SK-N-SH treated with all-trans-retinoic acid at 6 μM for 48 hours (cell line): ENCODE results near the gene KCNK17.

Experiments
- ATAC-seq: fragments of 200-7000 bp; cut with Tn5 transposase; 3 replicates; pipeline ENCODE4 v1.9.1; 2020; ENCODE audit warnings: mild to moderate bottlenecking, moderate library complexity
- ARNTL ChIP-seq: fragments of 450-650 bp; formaldehyde crosslinking; IDR thresholded peaks from 2 replicates; pipeline ENCODE4 v1.5.0; 2020; ENCODE audit warnings: low read depth, mild to moderate bottlenecking, moderate library complexity, borderline replicate concordance
- BACH2 ChIP-seq: fragments of 250-450 bp; sonication (Bioruptor Pico); IDR thresholded peaks from 2 replicates; pipeline ENCODE4 v1.9.0; 2021; ENCODE audit warnings: mild to moderate bottlenecking, borderline replicate concordance
- CSDC2 ChIP-seq: fragments of 250-450 bp; sonication (Bioruptor Pico); IDR thresholded peaks from 2 replicates; pipeline ENCODE4 v1.5.0; 2020; ENCODE audit warnings: mild to moderate bottlenecking, moderate library complexity
- CSRNP3 ChIP-seq: fragments of 250-450 bp; sonication (Bioruptor Pico); IDR thresholded peaks from 2 replicates; pipeline ENCODE4 v1.5.1; 2021; ENCODE audit warnings: mild to moderate bottlenecking, moderate library complexity
- ESRRG ChIP-seq: fragments of 250-450 bp; sonication (Bioruptor Pico); IDR thresholded peaks from 2 replicates; pipeline ENCODE4 v1.6.1; 2021; ENCODE audit warnings: mild to moderate bottlenecking
- GLIS3 ChIP-seq: fragments of 250-450 bp; sonication (Bioruptor Pico); IDR thresholded peaks from 2 replicates; pipeline ENCODE4 v1.5.0; 2020; ENCODE audit warnings: mild to moderate bottlenecking, moderate library complexity
- ISL1 ChIP-seq: fragments of 250-450 bp; sonication (Bioruptor Pico); IDR thresholded peaks from 2 replicates; pipeline ENCODE4 v2.1.2; 2022; ENCODE audit warnings: mild to moderate bottlenecking, moderate library complexity
- OSR1 ChIP-seq: fragments of 250-450 bp; sonication (Bioruptor Pico); IDR thresholded peaks from 2 replicates; pipeline ENCODE4 v1.8.0; 2022; ENCODE audit warnings: moderate library complexity, mild to moderate bottlenecking, inconsistent platforms
- PPARA ChIP-seq: fragments of 250-450 bp; sonication (Bioruptor Pico); IDR thresholded peaks from 2 replicates; pipeline ENCODE4 v1.5.0; 2020; ENCODE audit warnings: mild to moderate bottlenecking, borderline replicate concordance
- RARB ChIP-seq: fragments of 250-450 bp; sonication (Bioruptor Pico); IDR thresholded peaks from 2 replicates; pipeline ENCODE4 v1.8.0; 2021; ENCODE audit warnings: mild to moderate bottlenecking, moderate library complexity
- SNAI2 ChIP-seq: fragments of 250-450 bp; sonication (Bioruptor Pico); IDR thresholded peaks from 2 replicates; pipeline ENCODE4 v1.5.0; 2020; ENCODE audit warnings: mild to moderate bottlenecking, moderate library complexity
- TCF4 ChIP-seq: fragments of 250-450 bp; sonication (Bioruptor Pico); IDR thresholded peaks from 2 replicates; pipeline ENCODE4 v1.8.0; 2021; ENCODE audit warnings: mild to moderate bottlenecking, moderate library complexity, borderline replicate concordance
- TOX ChIP-seq: fragments of 250-450 bp; sonication (Bioruptor Pico); IDR thresholded peaks from 2 replicates; pipeline ENCODE4 v1.8.0; 2021; ENCODE audit warnings: mild to moderate bottlenecking, moderate library complexity, borderline replicate concordance
- ZC3H10 ChIP-seq: fragments of 250-450 bp; sonication (Bioruptor Pico); IDR thresholded peaks from 2 replicates; pipeline ENCODE4 v1.5.1; 2021; ENCODE audit warnings: mild to moderate bottlenecking, moderate library complexity
- ZFP3 ChIP-seq: fragments of 250-450 bp; sonication (Bioruptor Pico); IDR thresholded peaks from 2 replicates; pipeline ENCODE4 v1.5.0; 2020; ENCODE audit warnings: mild to moderate bottlenecking, moderate library complexity
- ZFP30 ChIP-seq: fragments of 450-650 bp; formaldehyde crosslinking; IDR thresholded peaks from 2 replicates; pipeline ENCODE4 v1.5.0; 2022; ENCODE audit warnings: mild to moderate bottlenecking, moderate library complexity
- ZNF565 ChIP-seq: fragments of 450-650 bp; formaldehyde crosslinking; conservative IDR thresholded peaks from 2 replicates; pipeline ENCODE4 v1.5.0; 2020; ENCODE audit warnings: low read depth, mild to moderate bottlenecking, moderate library complexity
- ZNF70 ChIP-seq: fragments of 450-650 bp; formaldehyde crosslinking; IDR thresholded peaks from 2 replicates; pipeline ENCODE4 v1.5.0; 2020; ENCODE audit warnings: mild to moderate bottlenecking, moderate library complexity
- ZNF8 ChIP-seq: fragments of 450-650 bp; formaldehyde crosslinking; IDR thresholded peaks from 2 replicates; pipeline ENCODE4 v1.5.0; 2020; ENCODE audit warnings: mild to moderate bottlenecking, moderate library complexity
- TF ChIP-seq, protein P1 (sequence below): fragments of 250-450 bp; sonication (Bioruptor Pico); IDR thresholded peaks from 2 replicates; pipeline ENCODE4 v1.5.0; 2020; ENCODE audit warnings: mild to moderate bottlenecking, moderate library complexity
- TF ChIP-seq, protein P2 (sequence below): fragments of 250-450 bp; sonication (Bioruptor Pico); IDR thresholded peaks from 2 replicates; pipeline ENCODE4 v1.8.0; 2021; ENCODE audit warnings: low read depth, mild to moderate bottlenecking, moderate library complexity, borderline replicate concordance

The KCNK17 gene

DNA sequence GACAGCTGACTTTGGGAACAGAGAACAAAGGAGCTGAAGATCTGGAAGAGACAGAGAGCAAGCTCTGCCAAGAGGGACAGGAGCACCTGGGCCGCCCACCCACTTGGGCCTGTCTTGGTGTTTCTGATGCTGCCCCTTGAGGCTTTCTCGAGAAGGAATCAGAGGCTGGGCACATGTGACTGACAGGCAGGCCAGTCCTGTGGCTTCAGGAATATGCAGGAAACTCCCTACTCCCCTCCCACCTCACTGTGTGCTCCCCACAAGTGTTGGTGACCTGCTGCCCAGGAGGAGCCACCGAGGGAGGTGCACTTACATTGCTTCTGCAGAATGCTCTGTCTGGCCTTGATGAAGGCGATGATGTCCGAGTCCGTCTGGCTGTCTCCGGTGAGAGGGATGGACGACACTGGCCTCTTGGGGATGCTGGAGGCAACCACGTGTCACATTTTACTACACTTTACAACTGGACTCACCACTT lies 29.2 kb upstream of the KCNK17 start:
- no peak for ATAC-seq
- TF ChIP-seq BACH2 (CRISPR knock-in tag) (no peak), CSRNP3 (CRISPR knock-in tag) (no peak), ZNF8 (CRISPR knock-in tag) (no peak), ZFP3 (CRISPR knock-in tag) (no peak), ISL1 (no peak), PPARA (no peak), ZFP30 (CRISPR knock-in tag) (no peak), ZNF70 (no peak), GLIS3 (CRISPR knock-in tag) (no peak)
- TF ChIP-seq, protein P1, sequence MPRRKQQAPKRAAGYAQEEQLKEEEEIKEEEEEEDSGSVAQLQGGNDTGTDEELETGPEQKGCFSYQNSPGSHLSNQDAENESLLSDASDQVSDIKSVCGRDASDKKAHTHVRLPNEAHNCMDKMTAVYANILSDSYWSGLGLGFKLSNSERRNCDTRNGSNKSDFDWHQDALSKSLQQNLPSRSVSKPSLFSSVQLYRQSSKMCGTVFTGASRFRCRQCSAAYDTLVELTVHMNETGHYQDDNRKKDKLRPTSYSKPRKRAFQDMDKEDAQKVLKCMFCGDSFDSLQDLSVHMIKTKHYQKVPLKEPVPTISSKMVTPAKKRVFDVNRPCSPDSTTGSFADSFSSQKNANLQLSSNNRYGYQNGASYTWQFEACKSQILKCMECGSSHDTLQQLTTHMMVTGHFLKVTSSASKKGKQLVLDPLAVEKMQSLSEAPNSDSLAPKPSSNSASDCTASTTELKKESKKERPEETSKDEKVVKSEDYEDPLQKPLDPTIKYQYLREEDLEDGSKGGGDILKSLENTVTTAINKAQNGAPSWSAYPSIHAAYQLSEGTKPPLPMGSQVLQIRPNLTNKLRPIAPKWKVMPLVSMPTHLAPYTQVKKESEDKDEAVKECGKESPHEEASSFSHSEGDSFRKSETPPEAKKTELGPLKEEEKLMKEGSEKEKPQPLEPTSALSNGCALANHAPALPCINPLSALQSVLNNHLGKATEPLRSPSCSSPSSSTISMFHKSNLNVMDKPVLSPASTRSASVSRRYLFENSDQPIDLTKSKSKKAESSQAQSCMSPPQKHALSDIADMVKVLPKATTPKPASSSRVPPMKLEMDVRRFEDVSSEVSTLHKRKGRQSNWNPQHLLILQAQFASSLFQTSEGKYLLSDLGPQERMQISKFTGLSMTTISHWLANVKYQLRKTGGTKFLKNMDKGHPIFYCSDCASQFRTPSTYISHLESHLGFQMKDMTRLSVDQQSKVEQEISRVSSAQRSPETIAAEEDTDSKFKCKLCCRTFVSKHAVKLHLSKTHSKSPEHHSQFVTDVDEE (CRISPR knock-in tag) = no peak

- no peak for ATAC-seq
- TF ChIP-seq, protein P2, sequence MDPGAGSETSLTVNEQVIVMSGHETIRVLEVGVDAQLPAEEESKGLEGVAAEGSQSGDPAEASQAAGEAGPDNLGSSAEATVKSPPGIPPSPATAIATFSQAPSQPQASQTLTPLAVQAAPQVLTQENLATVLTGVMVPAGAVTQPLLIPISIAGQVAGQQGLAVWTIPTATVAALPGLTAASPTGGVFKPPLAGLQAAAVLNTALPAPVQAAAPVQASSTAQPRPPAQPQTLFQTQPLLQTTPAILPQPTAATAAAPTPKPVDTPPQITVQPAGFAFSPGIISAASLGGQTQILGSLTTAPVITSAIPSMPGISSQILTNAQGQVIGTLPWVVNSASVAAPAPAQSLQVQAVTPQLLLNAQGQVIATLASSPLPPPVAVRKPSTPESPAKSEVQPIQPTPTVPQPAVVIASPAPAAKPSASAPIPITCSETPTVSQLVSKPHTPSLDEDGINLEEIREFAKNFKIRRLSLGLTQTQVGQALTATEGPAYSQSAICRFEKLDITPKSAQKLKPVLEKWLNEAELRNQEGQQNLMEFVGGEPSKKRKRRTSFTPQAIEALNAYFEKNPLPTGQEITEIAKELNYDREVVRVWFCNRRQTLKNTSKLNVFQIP (CRISPR knock-in tag) = no peak
- TF ChIP-seq ISL1 (no peak), SNAI2 (CRISPR knock-in tag) (no peak), ESRRG (CRISPR knock-in tag) (no peak), ZC3H10 (CRISPR knock-in tag) (no peak), CSRNP3 (CRISPR knock-in tag) (no peak), CSDC2 (CRISPR knock-in tag) (no peak)
- TF ChIP-seq, all 23 proteins: peak for 0
Measured at GRCh38 chr6:39342692-39343395, 28.6 kb upstream of the KCNK17 start.

GRCh38 chr6:39341937-39342336 lies 27.7 kb upstream of the KCNK17 start:
- no peak for TF ChIP-seq RARB
- no peak for TF ChIP-seq CSRNP3 (CRISPR knock-in tag)
- no peak for ATAC-seq

DNA sequence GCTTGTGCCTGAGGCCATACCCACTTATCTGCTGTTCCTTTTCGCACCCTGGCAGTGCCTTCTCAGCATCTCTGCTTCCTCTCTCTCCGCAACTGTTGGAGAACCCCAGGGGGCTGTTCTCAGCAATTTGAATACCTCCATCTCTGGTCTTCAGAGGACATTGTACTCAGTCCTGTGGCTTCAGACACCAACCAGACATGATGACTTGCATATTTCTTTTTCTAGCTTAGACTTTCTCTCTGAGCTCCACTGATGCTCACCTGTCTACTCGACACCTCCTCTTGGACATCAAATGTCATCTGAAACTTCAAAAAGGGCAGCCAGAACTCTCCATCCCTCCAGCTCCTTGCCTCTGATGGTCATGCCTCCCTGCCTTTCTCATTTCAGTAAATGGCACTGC lies 27.1 kb upstream of the KCNK17 start:
- no peak for ATAC-seq
- no peak for TF ChIP-seq RARB
- no peak for TF ChIP-seq PPARA
- TF ChIP-seq BACH2 (CRISPR knock-in tag) = no peak
- TF ChIP-seq SNAI2 (CRISPR knock-in tag) = no peak
- no peak for TF ChIP-seq ZNF8 (CRISPR knock-in tag)
- no peak for TF ChIP-seq CSDC2 (CRISPR knock-in tag)
- TF ChIP-seq, protein P1 (CRISPR knock-in tag) = no peak
- TF ChIP-seq ARNTL (CRISPR knock-in tag) = no peak
- no peak for TF ChIP-seq ZFP3 (CRISPR knock-in tag)
- TF ChIP-seq ZC3H10 (CRISPR knock-in tag) = no peak
- no peak for TF ChIP-seq ESRRG (CRISPR knock-in tag)
- TF ChIP-seq ISL1 = no peak
- no peak for TF ChIP-seq TCF4 (CRISPR knock-in tag)
- no peak for TF ChIP-seq ZNF565 (CRISPR knock-in tag)
- no peak for TF ChIP-seq TOX
- TF ChIP-seq OSR1 (CRISPR knock-in tag) = no peak
- no peak for TF ChIP-seq CSRNP3 (CRISPR knock-in tag)
